Endothelial cell of hepatic sinusoid (primary cell): ENCODE measurements around the gene AHI1.

Experiments
- in situ Hi-C: cut with HindIII; loops from 2 replicates; pipeline ENCODE4 v1.10.0; 2017; ENCODE audit warnings: low sequenced_read_pairs

The AHI1 gene

GRCh38 chr6:135464634-135465033 is 32.9 kb downstream of the AHI1 start:
- in situ Hi-C loops, result no loop called here

- in situ Hi-C loops, result no loop called here
Observed at GRCh38 chr6:135461208-135461607, 36.3 kb downstream of the AHI1 start.

GRCh38 chr6:135458051-135458450 is 39.5 kb downstream of the AHI1 start:
- in situ Hi-C loops, result no loop called here

GRCh38 chr6:135451617-135452190 is 45.8 kb downstream of the AHI1 start:
- in situ Hi-C loops, result no loop called here

- in situ Hi-C loops, result no loop called here
Observed at GRCh38 chr6:135449246-135449645, 48.3 kb downstream of the AHI1 start.

- in situ Hi-C loops, result no loop called here
Observed at GRCh38 chr6:135440087-135440792, 57.3 kb downstream of the AHI1 start.

- in situ Hi-C loops, result no loop called here
Observed at GRCh38 chr6:135439549-135439948, 58.0 kb downstream of the AHI1 start.

GRCh38 chr6:135438907-135439535 is 58.5 kb downstream of the AHI1 start:
- in situ Hi-C loops, result no loop called here

- in situ Hi-C loops, result no loop called here
Observed at GRCh38 chr6:135434991-135435390, 62.5 kb downstream of the AHI1 start.

- in situ Hi-C loops, result no loop called here
Observed at GRCh38 chr6:135434095-135434494, 63.4 kb downstream of the AHI1 start.

- in situ Hi-C loops, result no loop called here
Observed at GRCh38 chr6:135428078-135428477, 69.5 kb downstream of the AHI1 start.

GRCh38 chr6:135426833-135427232 is 70.7 kb downstream of the AHI1 start:
- in situ Hi-C loops, result no loop called here

GRCh38 chr6:135424385-135424784 is 73.2 kb downstream of the AHI1 start:
- in situ Hi-C loops, result no loop called here

GRCh38 chr6:135423649-135424128 is 73.9 kb downstream of the AHI1 start:
- in situ Hi-C loops, result no loop called here

GRCh38 chr6:135419162-135419561 is 78.4 kb downstream of the AHI1 start:
- in situ Hi-C loops, result no loop called here

GRCh38 chr6:135418040-135418760 is 79.3 kb downstream of the AHI1 start:
- in situ Hi-C loops, result no loop called here

- in situ Hi-C loops, result no loop called here
Observed at GRCh38 chr6:135412761-135413160, 84.8 kb downstream of the AHI1 start.

- in situ Hi-C loops, result no loop called here
Observed at GRCh38 chr6:135411849-135412248, 85.7 kb downstream of the AHI1 start.

GRCh38 chr6:135411339-135411738 is 86.2 kb downstream of the AHI1 start:
- in situ Hi-C loops, result no loop called here

GRCh38 chr6:135410856-135411255 is 86.7 kb downstream of the AHI1 start:
- in situ Hi-C loops, result no loop called here

GRCh38 chr6:135403584-135403983 is 94.0 kb downstream of the AHI1 start:
- in situ Hi-C loops, result no loop called here

GRCh38 chr6:135402311-135402710 is 95.2 kb downstream of the AHI1 start:
- in situ Hi-C loops, result no loop called here
